HL-60 (cell line): ENCODE results near the gene PMVK.

Experiments
- DNase-seq, 2 experiments: peaks; one replicate each; pipeline ENCODE4 v3.0.0-alpha.2; 2010 to 2020; ENCODE audit warnings: low read depth in 1 of 2, low spot score in 1 of 2
- H3K27ac ChIP-seq: fragments of 250-450 bp; sonication (Bioruptor Pico); replicated peaks from 2 replicates; pipeline ENCODE4 v1.5.1; 2020; ENCODE audit warnings: mild to moderate bottlenecking, moderate library complexity
- H3K27me3 ChIP-seq: fragments of 250-450 bp; sonication (Bioruptor Pico); 2 replicates; pipeline ENCODE4 v1.5.1; 2021; ENCODE audit warnings: mild to moderate bottlenecking, moderate library complexity; ENCODE audit not compliant: insufficient read depth, poor library complexity, severe bottlenecking
- H3K4me3 ChIP-seq: replicated peaks from 2 replicates; pipeline ENCODE4 v1.5.1; 2011; ENCODE audit warnings: mild to moderate bottlenecking, control low read depth, low read length; ENCODE audit not compliant: insufficient read depth
- CTCF ChIP-seq: IDR thresholded peaks from one replicate; pipeline ENCODE4 v1.5.1; 2011; ENCODE audit warnings: low read length, control low read depth, inconsistent platforms; ENCODE audit not compliant: insufficient read depth
- GABPA ChIP-seq: IDR thresholded peaks from 2 replicates; pipeline ENCODE4 v1.6.1; 2012; ENCODE audit warnings: low read depth
- POLR2AphosphoS5 ChIP-seq: IDR thresholded peaks from 2 replicates; pipeline ENCODE4 v1.6.1; 2012; ENCODE audit warnings: low read depth
- SPI1 ChIP-seq: IDR thresholded peaks from 2 replicates; pipeline ENCODE4 v1.6.1; 2012; ENCODE audit warnings: low read depth, mild to moderate bottlenecking, borderline replicate concordance
- TF ChIP-seq, protein P1 (sequence below): IDR thresholded peaks from 2 replicates; pipeline ENCODE4 v1.6.1; 2012; ENCODE audit warnings: low read depth; ENCODE audit not compliant: insufficient replicate concordance

PMVK gene

GRCh38 chr1:154948079-154948478 lies 11.6 kb upstream of the PMVK start:
- Histone ChIP-seq H3K27me3 (no peaks in the 10 kb centered on the region), H3K27ac (no peak overlapping the region), H3K4me3 (no peak overlapping the region)
- no peak for TF ChIP-seq SPI1
- no peak for TF ChIP-seq POLR2AphosphoS5
- TF ChIP-seq CTCF, result no peak
- TF ChIP-seq, protein P1, sequence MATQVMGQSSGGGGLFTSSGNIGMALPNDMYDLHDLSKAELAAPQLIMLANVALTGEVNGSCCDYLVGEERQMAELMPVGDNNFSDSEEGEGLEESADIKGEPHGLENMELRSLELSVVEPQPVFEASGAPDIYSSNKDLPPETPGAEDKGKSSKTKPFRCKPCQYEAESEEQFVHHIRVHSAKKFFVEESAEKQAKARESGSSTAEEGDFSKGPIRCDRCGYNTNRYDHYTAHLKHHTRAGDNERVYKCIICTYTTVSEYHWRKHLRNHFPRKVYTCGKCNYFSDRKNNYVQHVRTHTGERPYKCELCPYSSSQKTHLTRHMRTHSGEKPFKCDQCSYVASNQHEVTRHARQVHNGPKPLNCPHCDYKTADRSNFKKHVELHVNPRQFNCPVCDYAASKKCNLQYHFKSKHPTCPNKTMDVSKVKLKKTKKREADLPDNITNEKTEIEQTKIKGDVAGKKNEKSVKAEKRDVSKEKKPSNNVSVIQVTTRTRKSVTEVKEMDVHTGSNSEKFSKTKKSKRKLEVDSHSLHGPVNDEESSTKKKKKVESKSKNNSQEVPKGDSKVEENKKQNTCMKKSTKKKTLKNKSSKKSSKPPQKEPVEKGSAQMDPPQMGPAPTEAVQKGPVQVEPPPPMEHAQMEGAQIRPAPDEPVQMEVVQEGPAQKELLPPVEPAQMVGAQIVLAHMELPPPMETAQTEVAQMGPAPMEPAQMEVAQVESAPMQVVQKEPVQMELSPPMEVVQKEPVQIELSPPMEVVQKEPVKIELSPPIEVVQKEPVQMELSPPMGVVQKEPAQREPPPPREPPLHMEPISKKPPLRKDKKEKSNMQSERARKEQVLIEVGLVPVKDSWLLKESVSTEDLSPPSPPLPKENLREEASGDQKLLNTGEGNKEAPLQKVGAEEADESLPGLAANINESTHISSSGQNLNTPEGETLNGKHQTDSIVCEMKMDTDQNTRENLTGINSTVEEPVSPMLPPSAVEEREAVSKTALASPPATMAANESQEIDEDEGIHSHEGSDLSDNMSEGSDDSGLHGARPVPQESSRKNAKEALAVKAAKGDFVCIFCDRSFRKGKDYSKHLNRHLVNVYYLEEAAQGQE, result no peak
- TF ChIP-seq GABPA, result no peak
- no peak for DNase-seq

DNA sequence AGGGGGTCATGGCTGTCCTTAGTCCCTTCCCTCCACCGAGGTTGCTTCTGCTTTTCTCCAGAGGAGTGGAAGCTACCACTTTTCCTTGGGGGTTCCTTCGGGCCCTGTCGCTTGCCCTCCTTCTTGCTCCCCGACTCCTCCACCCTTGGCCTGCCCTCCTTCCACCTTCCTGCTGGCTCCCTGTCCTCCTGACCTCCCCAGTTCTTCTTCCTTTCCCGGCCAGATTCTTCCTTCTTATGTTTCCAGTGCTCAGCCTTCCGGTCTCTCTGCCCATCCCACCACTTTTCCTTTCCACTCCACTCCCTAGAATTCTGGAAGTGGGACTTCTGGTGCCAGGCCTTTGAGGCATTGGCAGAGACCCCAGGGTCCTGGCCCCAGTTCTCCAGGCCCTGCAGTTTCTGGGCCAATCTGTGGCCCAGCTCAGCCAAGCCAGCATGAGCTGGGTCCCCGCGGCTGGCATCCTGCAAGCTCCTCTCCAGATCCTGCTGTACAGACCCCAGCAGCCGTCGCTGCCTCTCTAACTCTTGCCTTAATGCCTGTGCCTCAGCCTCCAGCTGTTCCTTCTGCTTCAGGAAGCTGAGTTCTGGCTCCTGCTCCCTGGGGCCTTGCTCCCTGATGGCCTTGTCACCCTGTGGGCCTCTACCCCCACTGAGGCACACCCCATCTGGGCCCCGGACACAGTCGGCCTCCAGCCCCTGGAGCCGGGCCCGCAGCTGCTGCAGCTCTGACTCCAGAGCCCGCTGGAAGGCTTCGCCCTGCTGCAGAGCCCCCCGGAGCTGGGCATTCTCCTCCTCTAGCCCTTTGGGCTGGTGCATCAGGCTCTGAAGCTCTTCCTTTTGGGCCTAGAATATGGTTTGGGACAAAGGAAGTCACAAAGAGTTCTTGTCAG lies 9.7 kb upstream of the PMVK start:
- Histone ChIP-seq H3K27me3 (no peaks in the 10 kb centered on the region), H3K4me3 (no peak overlapping the region), H3K27ac (no peak overlapping the region)
- no peak for TF ChIP-seq POLR2AphosphoS5
- TF ChIP-seq SPI1, result no peak
- no peak for TF ChIP-seq GABPA
- no peak for TF ChIP-seq CTCF
- TF ChIP-seq, protein P1, result no peak
- no peak for DNase-seq

- no peak overlapping the region for H3K4me3 ChIP-seq
- no peaks in the 10 kb centered on the region for H3K27me3 ChIP-seq
- no peak overlapping the region for H3K27ac ChIP-seq
- no peak for DNase-seq
- TF ChIP-seq GABPA, result no peak
- TF ChIP-seq CTCF, result no peak
- TF ChIP-seq POLR2AphosphoS5, result no peak
- TF ChIP-seq SPI1, result no peak
- TF ChIP-seq, protein P1, result no peak
Measured at GRCh38 chr1:154945160-154945961, 8.8 kb upstream of the PMVK start.
